GM12878 (cell line): ENCODE data around the gene TLL1. TPM values are rescaled to one million over a fixed set of nuclear protein-coding genes. Genes with fewer than 3 reads are reported as not detected.

Source experiments
- ATAC-seq: fragments of 200-7000 bp; cut with Tn5 transposase; 3 replicates; pipeline ENCODE4 v1.9.1; 2020; ENCODE audit warnings: mild to moderate bottlenecking, moderate library complexity
- BruUV-seq: library from RNA; stranded (reverse); fragments of 400-500 nt; replicated peaks from 2 replicates; lab custom pipeline; 2021; lab: Mats Ljungman, UMichigan
- CTCF ChIA-PET: fragments of 300-600 bp; sonication (Branson Sonifier 250); formaldehyde crosslinking; extraction: SDS; loops from one replicate; lab custom pipeline; 2021; ENCODE audit warnings: inconsistent platforms; lab: Yijun Ruan, JAX
- POLR2A ChIA-PET: fragments of 350-600 bp; formaldehyde crosslinking; extraction: SDS; loops from one replicate; lab custom pipeline; 2021; ENCODE audit warnings: inconsistent platforms; lab: Charles Lee
- RAD21 ChIA-PET: fragments of 300-600 bp; sonication (Branson Sonifier 250); formaldehyde crosslinking; loops from one replicate; lab custom pipeline; 2023; ENCODE audit warnings: antibody characterized with exemption; ENCODE audit not compliant: unreplicated experiment; lab: Charles Lee
- SMC1A ChIA-PET: fragments of 300-600 bp; sonication (Branson Sonifier 250); formaldehyde crosslinking; loops from one replicate; lab custom pipeline; 2023; ENCODE audit not compliant: unreplicated experiment, uncharacterized antibody; lab: Charles Lee
- DNase-seq: peaks from one replicate; pipeline ENCODE4 v3.0.0-alpha.2; 2011; ENCODE audit warnings: low read depth, low spot score
- FAIRE-seq: peaks from 3 replicates; lab custom pipeline; 2011; peaks lifted over from hg19 to GRCh38; lab: Jason Lieb, UNC
- H2AFZ ChIP-seq: 2 replicates; pipeline ENCODE4 v1.6.0; 2011; ENCODE audit warnings: low read depth, low read length, control low read depth; ENCODE audit not compliant: control insufficient read depth
- H3K27ac ChIP-seq: 2 replicates; pipeline ENCODE4 v1.5.1; 2011; ENCODE audit warnings: control low read depth; ENCODE audit not compliant: control insufficient read depth, insufficient read depth
- H3K27me3 ChIP-seq, 2 experiments: replicated peaks in 1 of 2; 2 replicates each; pipeline versions ENCODE4 v1.6.0 to v1.6.1; 2011; ENCODE audit warnings: low read length in 1 of 2; ENCODE audit not compliant: control insufficient read depth in 2 of 2, insufficient read depth in 2 of 2
- H3K36me3 ChIP-seq, 2 experiments: 2 replicates each; pipeline ENCODE4 v1.5.1; 2011; ENCODE audit warnings: low read length in 1 of 2; ENCODE audit not compliant: control insufficient read depth in 2 of 2, insufficient read depth in 2 of 2
- H3K4me1 ChIP-seq: 2 replicates; pipeline ENCODE4 v1.6.1; 2011; ENCODE audit warnings: mild to moderate bottlenecking, low read length, moderate library complexity, mixed read lengths; ENCODE audit not compliant: control insufficient read depth, insufficient read depth
- H3K4me2 ChIP-seq: 2 replicates; pipeline ENCODE4 v1.6.0; 2011; ENCODE audit warnings: control low read depth; ENCODE audit not compliant: control insufficient read depth, insufficient read depth
- H3K4me3 ChIP-seq: fragments of 200-600 bp; sonication (generic); 2 replicates; pipeline ENCODE4 v1.5.1; 2016
- H3K79me2 ChIP-seq: 2 replicates; pipeline ENCODE4 v1.6.0; 2011; ENCODE audit warnings: low read length; ENCODE audit not compliant: control insufficient read depth, insufficient read depth
- H3K9ac ChIP-seq: 2 replicates; pipeline ENCODE4 v1.8.0; 2011; ENCODE audit warnings: low read length, control low read depth, mixed read lengths; ENCODE audit not compliant: control insufficient read depth, insufficient read depth
- H3K9me3 ChIP-seq: replicated peaks from 3 replicates; pipeline ENCODE4 v1.5.1; 2011; ENCODE audit warnings: mild to moderate bottlenecking, low read length; ENCODE audit not compliant: control insufficient read depth, insufficient read depth
- H4K20me1 ChIP-seq: 2 replicates; pipeline ENCODE4 v1.6.0; 2011; ENCODE audit not compliant: control insufficient read depth, insufficient read depth
- ATF7 ChIP-seq: fragments of 450-650 bp; IDR thresholded peaks from 2 replicates; pipeline ENCODE4 v1.6.1; 2016; ENCODE audit warnings: low read depth, mild to moderate bottlenecking
- BRCA1 ChIP-seq: IDR thresholded peaks from 2 replicates; pipeline ENCODE4 v1.6.1; 2011; ENCODE audit warnings: low read depth, low read length, improper control_type of control experiment
- CBFB ChIP-seq: IDR thresholded peaks from 2 replicates; pipeline ENCODE4 v1.6.1; 2016; ENCODE audit warnings: antibody characterized with exemption, low read depth
- E4F1 ChIP-seq: fragments of 450-650 bp; IDR thresholded peaks from 2 replicates; pipeline ENCODE4 v1.6.1; 2018; ENCODE audit warnings: borderline replicate concordance, mild to moderate bottlenecking; ENCODE audit not compliant: partially characterized antibody
- EGR1 ChIP-seq, 2 experiments: IDR thresholded peaks; 1 replicate in 1 of 2; 2 replicates in 1 of 2; pipeline ENCODE4 v1.6.1; 2011 to 2012; ENCODE audit warnings: low read depth in 2 of 2, low read length in 2 of 2, borderline replicate concordance in 1 of 2, mild to moderate bottlenecking in 1 of 2, moderate library complexity in 1 of 2
- IRF4 ChIP-seq: IDR thresholded peaks from 2 replicates; pipeline ENCODE4 v1.6.1; 2011; ENCODE audit warnings: low read depth, low read length
- KAT2A ChIP-seq: conservative IDR thresholded peaks from 2 replicates; pipeline ENCODE4 v1.6.1; 2011; ENCODE audit warnings: low read depth, low read length; ENCODE audit not compliant: control insufficient read depth
- LARP7 ChIP-seq: fragments of 450-650 bp; IDR thresholded peaks from 2 replicates; pipeline ENCODE4 v1.6.1; 2017; ENCODE audit warnings: mild to moderate bottlenecking
- RCOR1 ChIP-seq: conservative IDR thresholded peaks from 2 replicates; pipeline ENCODE4 v1.6.1; 2012; ENCODE audit warnings: low read depth, low read length, improper control_type of control experiment
- RUNX3 ChIP-seq: IDR thresholded peaks from 2 replicates; pipeline ENCODE4 v1.6.1; 2012; ENCODE audit warnings: low read length, inconsistent platforms
- USF1 ChIP-seq: IDR thresholded peaks from 2 replicates; pipeline ENCODE4 v1.6.1; 2011; ENCODE audit warnings: borderline replicate concordance, low read depth, mild to moderate bottlenecking, moderate library complexity, mixed read lengths, low read length; ENCODE audit not compliant: insufficient read depth; ENCODE audit errors: extremely low read length
- ZZZ3 ChIP-seq: IDR thresholded peaks from 2 replicates; pipeline ENCODE4 v1.6.1; 2011; ENCODE audit warnings: low read depth; ENCODE audit not compliant: control insufficient read depth, insufficient read length
- WGBS: methylation state at CpG from one replicate; pipeline ENCODE4 v1.1.6; 2016; ENCODE audit warnings: low lambda C conversion rate; ENCODE audit not compliant: insufficient replicate concordance, insufficient coverage; ENCODE audit errors: missing lambda C conversion rate; 5-methylcytosine and 5-hydroxymethylcytosine counted together
- in situ Hi-C: fragments of 300-500 bp; cut with MboI; formaldehyde crosslinking; loops from 9 replicates; pipeline ENCODE4 v1.14.3; 2018; ENCODE audit warnings: mixed read lengths
- intact Hi-C: fragments of 100-400 bp; cut with micrococcal nuclease; formaldehyde crosslinking; loops from one replicate; pipeline ENCODE4 v1.14.2; 2022; ENCODE audit not compliant: unreplicated experiment
- polyA plus RNA-seq, 11 experiments: library from polyadenylated mRNA; depleted of rRNA in 4 of 11; unstranded in 6 of 11; stranded (reverse) in 5 of 11; fragments of >200 nt; fragmentation: Nextera tagmentation in 4 of 11; fragmentation: Illumina TruSeq in 1 of 11; extraction: Ambion mirVana in 4 of 11; extraction: Trizol in 1 of 11; gene quantifications; 1 replicate in 1 of 11; 2 replicates in 10 of 11; pipeline versions ENCODE4 v1.2.1 to v1.2.3, GENCODE V29; 2011 to 2016; ENCODE audit warnings: inconsistent platforms in 2 of 11, missing spikeins in 2 of 11, low read depth in 1 of 11
- total RNA-seq, 4 experiments: library from RNA; depleted of rRNA in 3 of 4; stranded (reverse); fragments of >200 nt in 3 of 4; fragmentation: Illumina TruSeq in 1 of 4; extraction: Trizol in 1 of 4; gene quantifications; 2 replicates each; pipeline versions ENCODE4 v1.2.1 to v1.2.3, GENCODE V29; 2013 to 2021
- TF ChIP-seq, protein P1 (sequence below): fragments of 450-650 bp; formaldehyde crosslinking; IDR thresholded peaks from 2 replicates; pipeline ENCODE4 v1.5.0; 2022; ENCODE audit warnings: mild to moderate bottlenecking, missing genetic modification characterization
- TF ChIP-seq, protein P2 (sequence below): fragments of 450-650 bp; IDR thresholded peaks from 2 replicates; pipeline ENCODE4 v1.6.1; 2016; ENCODE audit warnings: mild to moderate bottlenecking
- TF ChIP-seq, protein P3 (sequence below): IDR thresholded peaks from 2 replicates; pipeline ENCODE4 v1.6.1; 2011; ENCODE audit warnings: low read depth, low read length, improper control_type of control experiment, borderline replicate concordance

The TLL1 gene
- total and polyA plus RNA-seq, 10 of the 15 experiments (the other 5 are each of a cell fraction or from before 2014, with no cell fraction given), result 0.02 to 0.31 (median 0.05) TPM; not detected in 2

- no peak overlapping the region for H3K4me3 ChIP-seq
- H3K79me2 ChIP-seq, result no peaks in the 10 kb centered on the region
- ChIA-PET SMC1A (interaction anchor here (1.3 to 1.5 kb wide), 2 partner anchors 12 to 25 kb away, joined by 3 to 4 read pairs; no protein-coding TSS in a partner anchor), RAD21 (interaction anchor here (2.1 kb wide), 1 partner anchor 48 kb away, joined by 8 read pairs; no protein-coding TSS in a partner anchor), POLR2A (no interaction called here), CTCF (interaction anchor here (1.0 to 5.5 kb wide), 4 partner anchors 44 to 835 kb away, joined by 3 to 56 read pairs (median 5); no protein-coding TSS in a partner anchor)
- intact Hi-C loops, result no loop called here
- H3K27ac ChIP-seq, result no peak overlapping the region
- in situ Hi-C loops, result no loop called here
- H3K4me2 ChIP-seq, result no peak overlapping the region
- DNase-seq (no peak), ATAC-seq (no peak), FAIRE-seq (no peak)
- BruUV-seq, result no TSS peak
- no peaks in the 10 kb centered on the region for H3K4me1 ChIP-seq
- H3K9ac ChIP-seq, result no peak overlapping the region
- H3K27me3 ChIP-seq, result no peaks in the 10 kb centered on the region
- H4K20me1 ChIP-seq, result no peaks in the 10 kb centered on the region
- H2AFZ ChIP-seq, result no peak overlapping the region
- H3K9me3 ChIP-seq, result no peaks in the 10 kb centered on the region
- WGBS, result 75% methylated on average over 6 of the region's 6 CpGs
- no peaks in the 10 kb centered on the region for H3K36me3 ChIP-seq
- no peak for TF ChIP-seq ZZZ3
- TF ChIP-seq RCOR1, result no peak
- TF ChIP-seq RUNX3, result no peak
- TF ChIP-seq KAT2A, result no peak
- no peak for TF ChIP-seq EGR1 (IDR thresholded peaks at IDR 0.05; ENCODE audit: borderline replicate concordance in 1 of 2, low read depth in 2 of 2, low read length in 2 of 2)
- TF ChIP-seq, protein P1, sequence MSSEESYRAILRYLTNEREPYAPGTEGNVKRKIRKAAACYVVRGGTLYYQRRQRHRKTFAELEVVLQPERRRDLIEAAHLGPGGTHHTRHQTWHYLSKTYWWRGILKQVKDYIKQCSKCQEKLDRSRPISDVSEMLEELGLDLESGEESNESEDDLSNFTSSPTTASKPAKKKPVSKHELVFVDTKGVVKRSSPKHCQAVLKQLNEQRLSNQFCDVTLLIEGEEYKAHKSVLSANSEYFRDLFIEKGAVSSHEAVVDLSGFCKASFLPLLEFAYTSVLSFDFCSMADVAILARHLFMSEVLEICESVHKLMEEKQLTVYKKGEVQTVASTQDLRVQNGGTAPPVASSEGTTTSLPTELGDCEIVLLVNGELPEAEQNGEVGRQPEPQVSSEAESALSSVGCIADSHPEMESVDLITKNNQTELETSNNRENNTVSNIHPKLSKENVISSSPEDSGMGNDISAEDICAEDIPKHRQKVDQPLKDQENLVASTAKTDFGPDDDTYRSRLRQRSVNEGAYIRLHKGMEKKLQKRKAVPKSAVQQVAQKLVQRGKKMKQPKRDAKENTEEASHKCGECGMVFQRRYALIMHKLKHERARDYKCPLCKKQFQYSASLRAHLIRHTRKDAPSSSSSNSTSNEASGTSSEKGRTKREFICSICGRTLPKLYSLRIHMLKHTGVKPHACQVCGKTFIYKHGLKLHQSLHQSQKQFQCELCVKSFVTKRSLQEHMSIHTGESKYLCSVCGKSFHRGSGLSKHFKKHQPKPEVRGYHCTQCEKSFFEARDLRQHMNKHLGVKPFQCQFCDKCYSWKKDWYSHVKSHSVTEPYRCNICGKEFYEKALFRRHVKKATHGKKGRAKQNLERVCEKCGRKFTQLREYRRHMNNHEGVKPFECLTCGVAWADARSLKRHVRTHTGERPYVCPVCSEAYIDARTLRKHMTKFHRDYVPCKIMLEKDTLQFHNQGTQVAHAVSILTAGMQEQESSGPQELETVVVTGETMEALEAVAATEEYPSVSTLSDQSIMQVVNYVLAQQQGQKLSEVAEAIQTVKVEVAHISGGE (CRISPR knock-in tag), result no peak
- TF ChIP-seq CBFB, result no peak
- TF ChIP-seq ATF7, result no peak
- TF ChIP-seq IRF4, result no peak
- TF ChIP-seq USF1, result no peak
- TF ChIP-seq, protein P2, sequence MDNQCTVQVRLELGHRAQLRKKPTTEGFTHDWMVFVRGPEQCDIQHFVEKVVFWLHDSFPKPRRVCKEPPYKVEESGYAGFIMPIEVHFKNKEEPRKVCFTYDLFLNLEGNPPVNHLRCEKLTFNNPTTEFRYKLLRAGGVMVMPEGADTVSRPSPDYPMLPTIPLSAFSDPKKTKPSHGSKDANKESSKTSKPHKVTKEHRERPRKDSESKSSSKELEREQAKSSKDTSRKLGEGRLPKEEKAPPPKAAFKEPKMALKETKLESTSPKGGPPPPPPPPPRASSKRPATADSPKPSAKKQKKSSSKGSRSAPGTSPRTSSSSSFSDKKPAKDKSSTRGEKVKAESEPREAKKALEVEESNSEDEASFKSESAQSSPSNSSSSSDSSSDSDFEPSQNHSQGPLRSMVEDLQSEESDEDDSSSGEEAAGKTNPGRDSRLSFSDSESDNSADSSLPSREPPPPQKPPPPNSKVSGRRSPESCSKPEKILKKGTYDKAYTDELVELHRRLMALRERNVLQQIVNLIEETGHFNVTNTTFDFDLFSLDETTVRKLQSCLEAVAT, result no peak
- TF ChIP-seq E4F1, result no peak
- TF ChIP-seq, protein P3, sequence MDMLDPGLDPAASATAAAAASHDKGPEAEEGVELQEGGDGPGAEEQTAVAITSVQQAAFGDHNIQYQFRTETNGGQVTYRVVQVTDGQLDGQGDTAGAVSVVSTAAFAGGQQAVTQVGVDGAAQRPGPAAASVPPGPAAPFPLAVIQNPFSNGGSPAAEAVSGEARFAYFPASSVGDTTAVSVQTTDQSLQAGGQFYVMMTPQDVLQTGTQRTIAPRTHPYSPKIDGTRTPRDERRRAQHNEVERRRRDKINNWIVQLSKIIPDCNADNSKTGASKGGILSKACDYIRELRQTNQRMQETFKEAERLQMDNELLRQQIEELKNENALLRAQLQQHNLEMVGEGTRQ, result no peak
- no peak for TF ChIP-seq BRCA1
- no peak for TF ChIP-seq LARP7
Observed at GRCh38 chr4:166043801-166044200, 170.8 kb downstream of the TLL1 start.
